B cell (primary cell): ENCODE measurements around the gene TRAM2. TPM values are rescaled to one million over a fixed set of nuclear protein-coding genes. Genes with fewer than 3 reads are reported as not detected.

Experiments
- ATAC-seq: fragments of 200-7000 bp; cut with Tn5 transposase; one replicate; pipeline ENCODE4 v1.10.0; 2021; ENCODE audit warnings: low read depth, mild to moderate bottlenecking, moderate number of reproducible peaks, moderate library complexity
- CTCF ChIA-PET: fragments of 350-600 bp; sonication (Branson Sonifier 250); formaldehyde crosslinking; loops from one replicate; lab custom pipeline; 2021; ENCODE audit warnings: antibody characterized with exemption, inconsistent platforms; lab: Charles Lee
- POLR2A ChIA-PET: fragments of 350-600 bp; sonication (Branson Sonifier 250); formaldehyde crosslinking; loops from one replicate; lab custom pipeline; 2021; ENCODE audit warnings: antibody characterized with exemption; lab: Charles Lee
- DNase-seq: peaks from one replicate; pipeline ENCODE4 v3.0.0; 2013
- H2AFZ ChIP-seq: 2 replicates; pipeline ENCODE4 v1.6.1; 2012; ENCODE audit warnings: mild to moderate bottlenecking, low read depth, low read length; ENCODE audit not compliant: insufficient read depth, poor library complexity, severe bottlenecking
- H3K27ac ChIP-seq, 2 donors: 1 replicate in 1 of 2; 2 replicates in 1 of 2; pipeline ENCODE4 v1.5.1; 2012 to 2013; ENCODE audit warnings: low read length in 2 of 2, mild to moderate bottlenecking in 2 of 2, moderate library complexity in 1 of 2
- H3K27me3 ChIP-seq, 4 experiments: fragments of 200-600 bp in 1 of 4; sonication (generic) in 1 of 4; replicated peaks in 1 of 4; 1 replicate in 2 of 4; 2 replicates in 2 of 4; pipeline versions ENCODE4 v1.6.1 to v1.7.0; 2013 to 2016; ENCODE audit warnings: low read length in 3 of 4, mild to moderate bottlenecking in 2 of 4, mixed read lengths in 1 of 4, moderate library complexity in 1 of 4; ENCODE audit not compliant: insufficient read depth in 4 of 4, control insufficient read depth in 3 of 4; ENCODE audit errors: control extremely low read depth in 1 of 4
- H3K36me3 ChIP-seq, 2 experiments: replicated peaks in 1 of 2; 1 replicate in 1 of 2; 2 replicates in 1 of 2; pipeline versions ENCODE4 v1.6.1 to v1.7.1; 2013; ENCODE audit warnings: low read length in 1 of 2; ENCODE audit not compliant: insufficient read depth in 2 of 2, control insufficient read depth in 1 of 2; ENCODE audit errors: control extremely low read depth in 1 of 2, extremely low read depth in 1 of 2
- H3K4me1 ChIP-seq, 2 donors: fragments of 200-600 bp in 1 of 2; sonication (generic) in 1 of 2; 1 replicate in 1 of 2; 2 replicates in 1 of 2; pipeline versions ENCODE4 v1.5.1 to v1.6.1; 2013 to 2017; ENCODE audit warnings: low read length in 2 of 2; ENCODE audit not compliant: control insufficient read depth in 2 of 2, insufficient read depth in 2 of 2
- H3K4me2 ChIP-seq: replicated peaks from 2 replicates; pipeline ENCODE3; 2012; ENCODE audit warnings: mild to moderate bottlenecking, low read depth, low read length; ENCODE audit not compliant: poor library complexity, severe bottlenecking
- H3K4me3 ChIP-seq, 5 experiments: fragments of 200-600 bp in 1 of 5; sonication (generic) in 1 of 5; 1 replicate in 3 of 5; 2 replicates in 2 of 5; pipeline versions ENCODE4 v1.5.1 to v1.7.0; 2011 to 2016; ENCODE audit warnings: low read length in 4 of 5, mild to moderate bottlenecking in 4 of 5, low read depth in 2 of 5, control low read depth in 1 of 5, moderate library complexity in 1 of 5; ENCODE audit not compliant: insufficient read depth in 1 of 5; ENCODE audit errors: control extremely low read depth in 1 of 5, extremely low read depth in 1 of 5
- H3K79me2 ChIP-seq: fragments of 200-600 bp; sonication (generic); one replicate; pipeline ENCODE4 v1.6.0; 2016; ENCODE audit warnings: low read length; ENCODE audit not compliant: control insufficient read depth, insufficient read depth
- H3K9ac ChIP-seq: fragments of 200-600 bp; sonication (generic); 2 replicates; pipeline ENCODE4 v1.6.1; 2017; ENCODE audit warnings: mild to moderate bottlenecking, low read length, moderate library complexity
- H3K9me3 ChIP-seq, 3 donors: one replicate each; pipeline versions ENCODE4 v1.6.1 to v1.7.1; 2013; ENCODE audit warnings: low read length in 2 of 3; ENCODE audit not compliant: control insufficient read depth in 2 of 3, insufficient read depth in 1 of 3; ENCODE audit errors: control extremely low read depth in 1 of 3
- H4K20me1 ChIP-seq: 2 replicates; pipeline ENCODE4 v1.6.0; 2012; ENCODE audit warnings: mild to moderate bottlenecking, low read length; ENCODE audit not compliant: insufficient read depth, control insufficient read depth, poor library complexity, severe bottlenecking
- H3K27ac Mint-ChIP-seq: one replicate; pipeline ENCODE4 v1.8.0; 2021; ENCODE audit warnings: mixed read lengths
- H3K27me3 Mint-ChIP-seq: one replicate; pipeline ENCODE4 v1.8.0; 2021; ENCODE audit warnings: mixed read lengths
- H3K4me1 Mint-ChIP-seq: one replicate; pipeline ENCODE4 v1.8.0; 2021; ENCODE audit warnings: mixed read lengths
- H3K4me3 Mint-ChIP-seq: one replicate; pipeline ENCODE4 v1.8.0; 2021; ENCODE audit warnings: mixed read lengths
- H3K9me3 Mint-ChIP-seq: one replicate; pipeline ENCODE4 v1.8.0; 2022; ENCODE audit warnings: mixed read lengths; ENCODE audit not compliant: insufficient read depth
- CTCF ChIP-seq: fragments of 200-600 bp; IDR thresholded peaks from one replicate; pipeline ENCODE4 v1.8.0; 2022; ENCODE audit warnings: antibody characterized with exemption, mild to moderate bottlenecking
- EZH2 ChIP-seq: IDR thresholded peaks from 2 replicates; pipeline ENCODE4 v1.6.1; 2012; ENCODE audit warnings: borderline replicate concordance, low read depth, mild to moderate bottlenecking, moderate library complexity, low read length; ENCODE audit not compliant: insufficient read depth, poor library complexity, severe bottlenecking
- WGBS: methylation state at CpG from one replicate; pipeline ENCODE4 v1.1.5; 2013; ENCODE audit warnings: missing lambda C conversion rate; ENCODE audit not compliant: insufficient coverage; 5-methylcytosine and 5-hydroxymethylcytosine counted together
- intact Hi-C: fragments of 100-400 bp; cut with micrococcal nuclease; formaldehyde crosslinking; loops from one replicate; pipeline ENCODE4 v1.10.0; 2022
- polyA plus RNA-seq: library from polyadenylated mRNA; depleted of rRNA; stranded (reverse); fragments of >200 nt; gene quantifications from 2 replicates; pipeline ENCODE4 v1.2.3, GENCODE V29; 2012
- total RNA-seq, 2 donors: library from RNA; stranded (reverse); fragments of 120-200 nt in 1 of 2; gene quantifications; 1 replicate in 1 of 2; 2 replicates in 1 of 2; pipeline versions ENCODE4 v1.2.3 to v1.2.4, GENCODE V29; 2013 to 2022

TRAM2 gene
- total and polyA plus RNA-seq, 2 donors (not counting 1 experiment from before 2014, with no cell fraction given), result 9.0 to 13.3 TPM

GRCh38 chr6:52533491-52533890 is 43.4 kb downstream of the TRAM2 start:
- H3K9ac ChIP-seq, result no peak overlapping the region
- ChIA-PET POLR2A (no interaction called here), CTCF (no interaction called here)
- TF ChIP-seq CTCF (no peak), EZH2 (no peak)
- H3K4me3 ChIP-seq, result no peak overlapping the region
- no peak overlapping the region for H3K27ac ChIP-seq
- Mint-ChIP-seq H3K27me3 (no peaks in the 10 kb centered on the region), H3K4me3 (no peak overlapping the region), H3K9me3 (no peaks in the 10 kb centered on the region), H3K4me1 (peaks cover 17% of the 10 kb centered on the region), H3K27ac (no peak overlapping the region)
- ATAC-seq (no peak), DNase-seq (no peak)
- intact Hi-C loops, result no loop called here
- WGBS, result 100% methylated on average over 1 of the region's 2 CpGs
- H3K36me3 ChIP-seq, result peaks cover 0 to 8% of the 10 kb centered on the region in 2 experiments
- H4K20me1 ChIP-seq, result peaks cover 4% of the 10 kb centered on the region
- H3K4me1 ChIP-seq, result peaks cover 8 to 16% of the 10 kb centered on the region in 2 donors
- H3K9me3 ChIP-seq, result no peaks in the 10 kb centered on the region
- no peak overlapping the region for H2AFZ ChIP-seq
- H3K27me3 ChIP-seq, result no peaks in the 10 kb centered on the region
- H3K79me2 ChIP-seq, result peaks cover 3% of the 10 kb centered on the region
- no peak overlapping the region for H3K4me2 ChIP-seq

GRCh38 chr6:52532457-52532856 is 44.4 kb downstream of the TRAM2 start:
- Mint-ChIP-seq H3K27me3 (no peaks in the 10 kb centered on the region), H3K27ac (no peak overlapping the region), H3K4me3 (no peak overlapping the region), H3K4me1 (peaks cover 11% of the 10 kb centered on the region), H3K9me3 (no peaks in the 10 kb centered on the region)
- peaks cover 7 to 9% of the 10 kb centered on the region in 2 donors for H3K4me1 ChIP-seq
- H3K4me2 ChIP-seq, result no peak overlapping the region
- peaks cover 4% of the 10 kb centered on the region for H4K20me1 ChIP-seq
- TF ChIP-seq EZH2 (no peak), CTCF (no peak)
- H3K27ac ChIP-seq, result no peak overlapping the region
- ATAC-seq (no peak), DNase-seq (no peak)
- no peaks in the 10 kb centered on the region for H3K9me3 ChIP-seq
- no peak overlapping the region for H3K9ac ChIP-seq
- H3K79me2 ChIP-seq, result no peaks in the 10 kb centered on the region
- H2AFZ ChIP-seq, result no peak overlapping the region
- no peak overlapping the region for H3K4me3 ChIP-seq
- ChIA-PET POLR2A (no interaction called here), CTCF (no interaction called here)
- intact Hi-C loops, result no loop called here
- no peaks in the 10 kb centered on the region for H3K27me3 ChIP-seq
- peaks cover 0 to 8% of the 10 kb centered on the region in 2 experiments for H3K36me3 ChIP-seq
- WGBS, result no CpG with 5 or more reads among the region's 2 CpGs
